Breast epithelium (tissue), 4 donors: Measurements from ENCODE around the gene MRPL37. TPM values are rescaled to one million over a fixed set of nuclear protein-coding genes. Genes with fewer than 3 reads are reported as not detected.
"Not testable (repeated sequence)": the region's sequence is repeated elsewhere in the genome, so short reads cannot be mapped to it uniquely, and the experiment has no call there.

Source experiments
- DNase-seq, 2 donors: peaks; one replicate each; pipeline ENCODE4 v3.0.0-alpha.2; 2019; ENCODE audit warnings: low spot score in 2 of 2
- H3K27ac ChIP-seq, 2 donors: fragments of 200-600 bp; sonication (generic) in 1 of 2; one replicate each; pipeline ENCODE4 v1.5.1; 2016 to 2019; ENCODE audit warnings: mild to moderate bottlenecking in 1 of 2
- H3K27me3 ChIP-seq, 2 donors: fragments of 200-600 bp; sonication (generic) in 1 of 2; one replicate each; pipeline versions ENCODE4 v1.5.1 to v1.6.0; 2017 to 2019; ENCODE audit warnings: control low read depth in 1 of 2, mild to moderate bottlenecking in 1 of 2
- H3K36me3 ChIP-seq: fragments of 200-600 bp; one replicate; pipeline ENCODE4 v1.5.1; 2019
- H3K4me1 ChIP-seq, 2 donors: fragments of 200-600 bp; sonication (generic); one replicate each; pipeline ENCODE4 v1.5.1; 2016 to 2019; ENCODE audit warnings: control low read depth in 1 of 2
- H3K4me3 ChIP-seq, 3 donors: fragments of 200-600 bp; sonication (generic); 1 replicate in 2 of 3; 2 replicates in 1 of 3; pipeline ENCODE4 v1.5.1; 2016 to 2019; ENCODE audit warnings: mild to moderate bottlenecking in 3 of 3, moderate library complexity in 2 of 3
- H3K9me3 ChIP-seq, 2 donors: fragments of 200-600 bp; sonication (generic) in 1 of 2; one replicate each; pipeline ENCODE4 v1.5.1; 2016 to 2019; ENCODE audit warnings: control low read depth in 1 of 2
- CTCF ChIP-seq, 3 donors: fragments of 450-650 bp; IDR thresholded peaks; one replicate each; pipeline ENCODE4 v1.5.1; 2016 to 2017; ENCODE audit warnings: antibody characterized with exemption in 3 of 3, mild to moderate bottlenecking in 3 of 3, moderate library complexity in 3 of 3
- POLR2A ChIP-seq: fragments of 450-650 bp; IDR thresholded peaks from one replicate; pipeline ENCODE4 v1.6.1; 2016; ENCODE audit warnings: antibody characterized with exemption, mild to moderate bottlenecking, moderate library complexity
- POLR2AphosphoS5 ChIP-seq, 3 donors: sonication (generic); formaldehyde crosslinking; IDR thresholded peaks; one replicate each; pipeline ENCODE4 v1.6.1; 2017; ENCODE audit warnings: antibody characterized with exemption in 3 of 3
- intact Hi-C: fragments of 100-400 bp; cut with DNase I; formaldehyde crosslinking; loops from one replicate; pipeline ENCODE4 v1.15.1; 2023; ENCODE audit warnings: low total_unique reads
- total RNA-seq, 3 donors: library from RNA; depleted of rRNA; stranded (reverse); fragments of >200 nt; gene quantifications; one replicate each; pipeline ENCODE4 v1.1.0, GENCODE V29; 2016

The MRPL37 gene
- total RNA-seq, 3 donors from 2014 or later, result 44.6 to 70.7 (median 48.8) TPM

GRCh38 chr1:54160351-54160750 lies 39.6 kb upstream of the MRPL37 start:
- no peaks in the 10 kb centered on the region for H3K27me3 ChIP-seq
- H3K27ac ChIP-seq, result no peak overlapping the region
- TF ChIP-seq POLR2AphosphoS5 (IDR thresholded peaks at IDR 0.05) (no peak), CTCF (IDR thresholded peaks at IDR 0.05) (no peak), POLR2A (no peak)
- no peak overlapping the region for H3K4me3 ChIP-seq
- no peaks in the 10 kb centered on the region for H3K4me1 ChIP-seq
- H3K36me3 ChIP-seq, result no peaks in the 10 kb centered on the region
- no peak for DNase-seq
- H3K9me3 ChIP-seq, result no peaks in the 10 kb centered on the region
- intact Hi-C loops, result loop anchor here (2.0 kb wide), 1 partner anchor 32 kb away; no protein-coding TSS in a partner anchor

GRCh38 chr1:54161495-54162168 lies 38.3 kb upstream of the MRPL37 start:
- no peaks in the 10 kb centered on the region for H3K27me3 ChIP-seq
- TF ChIP-seq POLR2A (no peak), CTCF (IDR thresholded peaks at IDR 0.05) (no peak)
- intact Hi-C loops, result loop anchor here (2.0 kb wide), 1 partner anchor 31 kb away; no protein-coding TSS in a partner anchor

GRCh38 chr1:54163051-54163450 lies 36.9 kb upstream of the MRPL37 start:
- Histone ChIP-seq H3K27me3 (no peaks in the 10 kb centered on the region), H3K27ac (no peak overlapping the region), H3K4me1 (no peaks in the 10 kb centered on the region), H3K36me3 (no peaks in the 10 kb centered on the region), H3K4me3 (no peak overlapping the region), H3K9me3 (no peaks in the 10 kb centered on the region)
- intact Hi-C loops, result no loop called here
- no peak for TF ChIP-seq POLR2AphosphoS5 (IDR thresholded peaks at IDR 0.05)
- no peak for TF ChIP-seq POLR2A
- no peak for TF ChIP-seq CTCF (IDR thresholded peaks at IDR 0.05)
- no peak for DNase-seq

More at GRCh38 chr1:54161495-54162168, 38.3 kb upstream of the MRPL37 start:
- DNase-seq, result no peak
- Histone ChIP-seq H3K9me3 (no peaks in the 10 kb centered on the region), H3K36me3 (no peaks in the 10 kb centered on the region), H3K4me1 (no peaks in the 10 kb centered on the region), H3K4me3 (no peak overlapping the region), H3K27ac (no peak overlapping the region)

GRCh38 chr1:54163573-54163972 lies 36.4 kb upstream of the MRPL37 start:
- Histone ChIP-seq H3K9me3 (no peaks in the 10 kb centered on the region), H3K36me3 (no peaks in the 10 kb centered on the region), H3K4me3 (no peak overlapping the region), H3K27ac (no peak overlapping the region), H3K27me3 (no peaks in the 10 kb centered on the region), H3K4me1 (no peaks in the 10 kb centered on the region)
- intact Hi-C loops, result no loop called here
- no peak for TF ChIP-seq POLR2A
- TF ChIP-seq POLR2AphosphoS5 (IDR thresholded peaks at IDR 0.05), result no peak
- TF ChIP-seq CTCF (IDR thresholded peaks at IDR 0.05), result no peak
- no peak for DNase-seq

- Histone ChIP-seq H3K36me3 (no peaks in the 10 kb centered on the region), H3K4me3 (no peak overlapping the region), H3K9me3 (no peaks in the 10 kb centered on the region), H3K4me1 (no peaks in the 10 kb centered on the region), H3K27me3 (no peaks in the 10 kb centered on the region), H3K27ac (no peak overlapping the region)
- intact Hi-C loops, result no loop called here
- TF ChIP-seq CTCF (IDR thresholded peaks at IDR 0.05) (no peak), POLR2A (no peak), POLR2AphosphoS5 (IDR thresholded peaks at IDR 0.05) (no peak)
- no peak for DNase-seq
These were observed 34.8 kb upstream of the MRPL37 start for GRCh38 chr1:54165146-54165545.

GRCh38 chr1:54166357-54166756 lies 33.6 kb upstream of the MRPL37 start:
- H3K36me3 ChIP-seq, intact Hi-C loops, H3K27ac ChIP-seq, H3K4me3 ChIP-seq, H3K27me3 ChIP-seq, H3K9me3 ChIP-seq, DNase-seq, H3K4me1 ChIP-seq: not testable (repeated sequence)
